IPS-11a (cell line): ENCODE results near the gene RAB11FIP4.

Experiments
- H3K4me3 ChIP-seq: one replicate; pipeline ENCODE4 v1.5.1; 2013; ENCODE audit warnings: low read depth, low read length, control low read depth

Gene RAB11FIP4

DNA sequence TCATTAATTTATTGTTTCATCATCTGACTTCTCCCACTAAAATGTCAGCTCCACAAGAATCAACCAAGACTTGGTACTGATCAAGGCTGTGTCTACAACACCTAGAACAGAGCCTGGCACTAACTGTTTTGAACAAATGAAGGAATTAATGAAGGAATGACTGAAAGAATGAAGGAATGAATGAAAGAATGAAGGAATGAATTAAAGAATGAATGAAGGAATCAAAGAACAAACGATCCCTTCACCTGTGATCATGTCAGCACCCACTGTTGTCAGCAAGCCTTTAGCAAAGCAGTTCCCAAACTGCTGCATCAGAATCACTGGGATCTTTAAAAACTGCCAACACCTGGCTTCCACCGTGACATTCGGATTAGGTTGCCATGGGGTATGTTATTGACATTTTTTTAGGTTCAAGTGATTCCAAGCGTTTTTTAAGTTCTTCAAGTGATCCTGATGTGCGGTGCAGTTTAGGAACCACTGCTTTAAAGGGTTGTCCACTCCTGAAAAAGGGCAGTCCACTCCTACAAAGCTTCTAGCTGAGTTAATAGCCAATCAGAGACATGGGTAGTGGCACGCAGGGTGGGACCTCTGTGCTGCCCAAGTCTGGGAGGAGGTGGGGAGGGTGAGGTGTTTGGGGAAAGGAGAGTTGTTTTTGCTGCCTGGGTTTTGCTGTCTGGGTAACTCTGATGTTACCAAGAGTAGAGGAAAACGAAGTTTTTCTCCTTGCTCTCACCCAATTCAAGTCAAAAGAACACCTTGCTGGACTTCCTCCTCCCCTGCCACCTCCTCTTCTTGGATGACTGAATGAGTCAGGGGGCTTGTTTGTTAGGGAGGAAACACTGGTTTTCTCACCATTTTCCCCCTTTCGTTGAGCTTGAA, 89.7 kb downstream of the RAB11FIP4 start:
- H3K4me3 ChIP-seq, result no peak overlapping the region

DNA sequence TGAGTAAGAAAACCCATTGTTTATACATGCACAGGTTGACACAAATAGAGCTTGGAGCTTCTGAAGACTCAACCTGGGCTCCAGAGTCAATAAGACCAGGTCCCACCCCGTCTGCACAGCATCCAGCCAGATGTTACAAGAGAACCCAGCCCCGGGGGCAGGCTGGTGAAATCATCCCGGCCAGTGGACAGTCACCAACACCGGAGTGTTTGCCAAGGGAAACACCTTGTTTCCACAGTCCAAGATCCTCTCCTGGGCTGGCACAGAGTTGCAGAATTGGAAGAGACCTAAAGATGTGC, 90.3 kb downstream of the RAB11FIP4 start:
- H3K4me3 ChIP-seq, result no peak overlapping the region

DNA sequence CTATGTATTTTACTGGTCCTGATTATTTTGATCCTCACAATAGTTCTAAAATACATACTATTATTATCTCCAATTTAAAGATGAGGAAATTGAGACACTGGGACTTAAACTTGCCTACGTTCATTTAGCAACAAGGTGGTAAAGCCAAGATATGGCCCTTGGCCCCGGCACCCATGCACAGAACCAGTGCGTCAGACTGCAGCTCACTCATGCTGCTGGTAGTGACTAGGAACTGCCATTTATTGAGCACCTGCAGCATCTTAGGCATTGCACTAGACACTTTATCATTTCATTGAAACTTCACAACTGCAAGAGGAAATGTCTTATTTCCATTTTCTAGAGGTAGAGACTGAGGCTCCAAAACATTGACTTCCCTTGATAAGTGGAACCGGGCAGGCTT, 93.3 kb downstream of the RAB11FIP4 start:
- H3K4me3 ChIP-seq, result no peak overlapping the region

DNA sequence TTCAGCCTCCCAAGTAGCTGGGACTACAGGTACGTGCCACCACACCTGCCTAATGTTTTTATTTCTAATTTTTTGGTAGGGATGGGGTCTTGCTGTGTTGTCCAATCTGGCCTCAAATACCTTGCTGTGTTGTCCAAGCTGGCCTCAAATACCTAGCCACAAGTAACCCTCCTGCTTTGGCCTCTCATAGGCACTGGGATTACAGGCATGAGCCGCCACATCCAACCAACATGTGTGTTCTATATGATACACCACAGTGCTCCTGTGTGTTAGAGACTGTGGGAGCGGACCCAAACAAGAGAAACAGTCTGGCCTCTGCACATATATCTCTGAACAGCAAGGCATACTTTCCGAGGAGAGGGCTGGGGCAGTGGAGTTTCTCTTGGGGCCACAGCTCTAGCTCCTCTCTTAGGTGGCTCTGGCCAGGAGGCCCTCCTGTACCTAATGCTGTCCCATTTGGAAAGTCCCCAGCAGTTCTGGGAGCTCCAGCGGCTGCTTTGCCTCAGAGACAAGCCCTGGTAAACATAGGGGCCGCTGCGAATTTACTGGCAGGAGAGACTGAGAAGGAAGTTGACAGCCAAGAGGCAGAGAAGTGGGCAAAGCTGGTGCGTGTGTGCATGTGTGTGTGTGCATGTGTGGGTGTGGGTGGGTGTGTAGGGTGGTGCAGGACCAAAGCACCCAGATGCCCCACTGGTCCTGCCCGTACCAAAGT, 95.0 kb downstream of the RAB11FIP4 start:
- no peak overlapping the region for H3K4me3 ChIP-seq

DNA sequence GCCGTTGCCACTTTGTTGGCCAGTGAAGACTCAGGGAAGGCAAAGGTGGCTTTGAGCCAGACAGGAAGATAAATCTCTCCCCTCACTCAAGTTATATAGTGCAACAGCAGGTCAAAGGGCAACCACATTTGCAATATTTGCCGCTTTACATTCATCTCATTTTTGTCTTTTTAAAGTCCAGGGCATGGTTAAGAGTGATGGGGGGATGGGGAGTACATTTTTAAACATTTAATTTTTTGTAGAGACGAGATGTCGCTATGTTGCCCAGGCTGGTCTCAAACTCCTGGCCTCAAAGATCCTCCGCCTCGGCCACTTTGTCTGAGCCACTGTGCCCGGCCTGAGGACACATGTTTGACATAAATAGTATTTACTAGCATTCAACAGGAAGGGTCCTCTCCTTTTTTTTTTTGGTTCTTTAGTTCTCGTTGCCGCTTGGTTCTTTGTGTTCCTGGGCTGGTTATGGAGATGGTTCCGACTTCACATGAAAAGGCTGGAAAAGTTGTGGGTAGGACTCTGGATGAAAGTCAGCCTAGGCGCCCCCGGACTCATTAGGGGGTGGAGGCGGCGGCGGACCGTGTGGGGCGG, 95.7 kb downstream of the RAB11FIP4 start:
- peak overlapping the region; percentile 30 for H3K4me3 ChIP-seq

DNA sequence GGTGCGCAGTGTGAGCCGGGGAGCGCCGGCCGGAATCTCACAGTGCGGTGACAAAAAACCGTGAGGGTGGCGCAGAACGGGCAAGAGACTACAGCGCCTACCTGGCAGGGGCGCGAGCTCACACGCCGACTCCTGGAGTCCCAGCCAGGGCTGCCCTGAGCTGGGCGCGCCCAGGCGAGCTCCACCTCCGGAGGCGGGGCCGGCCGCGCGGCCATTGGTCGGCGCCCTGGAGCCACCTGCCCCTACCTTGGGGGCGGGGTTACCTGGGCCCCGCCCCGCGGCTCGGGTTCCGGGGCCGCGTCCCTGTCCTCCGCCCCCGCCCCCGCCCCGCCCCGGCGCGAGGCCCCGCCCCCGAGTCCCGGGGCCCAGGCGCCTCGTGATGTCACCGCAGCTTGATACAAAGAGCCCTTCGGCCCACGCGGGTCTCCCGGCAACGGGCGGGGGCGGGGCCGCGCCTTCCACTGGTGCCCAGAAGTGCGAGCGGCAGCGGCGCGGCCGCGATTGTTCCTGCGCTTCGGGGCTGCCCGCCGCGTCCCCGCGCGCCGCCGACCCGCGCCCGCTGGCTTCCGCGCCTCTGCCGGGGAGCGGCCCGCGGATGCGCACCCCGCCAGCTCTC, 96.3 kb downstream of the RAB11FIP4 start:
- H3K4me3 ChIP-seq, result peak overlapping the region; percentile 41

DNA sequence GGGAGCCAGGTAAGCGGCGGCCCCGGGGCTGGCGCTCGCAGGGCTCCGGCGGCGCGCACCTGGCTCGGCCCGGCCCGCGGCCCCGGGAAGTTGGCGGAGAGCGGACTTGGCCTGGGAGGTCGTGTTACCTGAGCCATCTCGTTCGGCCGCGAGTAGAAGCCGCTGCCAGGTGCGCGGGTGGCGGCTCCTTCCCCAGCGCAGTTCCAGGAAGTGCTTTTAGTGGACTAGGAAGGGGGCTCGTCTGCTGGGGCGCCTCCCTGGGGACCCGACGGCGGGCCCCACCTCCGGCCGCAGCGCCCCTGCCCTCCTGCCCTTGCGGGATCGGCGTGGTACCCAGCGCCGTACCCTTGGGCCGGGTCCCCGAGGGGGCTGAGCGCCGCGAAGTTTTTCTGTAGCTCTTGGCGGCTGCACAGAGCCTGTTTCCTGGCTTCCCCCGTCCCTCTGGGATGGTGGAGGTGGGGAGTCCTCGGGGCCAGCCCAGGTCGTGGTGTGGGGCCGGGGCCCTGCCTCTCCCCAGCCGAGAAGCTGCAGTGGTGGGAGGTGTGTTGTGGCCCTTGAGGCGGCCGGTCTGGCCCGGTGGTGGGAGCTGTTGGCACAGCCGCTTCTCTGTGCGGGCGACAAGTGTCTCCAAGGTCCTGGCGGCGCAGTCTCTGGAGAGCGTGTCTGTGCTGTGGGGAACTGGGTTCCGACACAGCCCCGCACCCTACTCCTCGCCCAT, 96.9 kb downstream of the RAB11FIP4 start:
- H3K4me3 ChIP-seq, result peak overlapping the region; percentile 41

DNA sequence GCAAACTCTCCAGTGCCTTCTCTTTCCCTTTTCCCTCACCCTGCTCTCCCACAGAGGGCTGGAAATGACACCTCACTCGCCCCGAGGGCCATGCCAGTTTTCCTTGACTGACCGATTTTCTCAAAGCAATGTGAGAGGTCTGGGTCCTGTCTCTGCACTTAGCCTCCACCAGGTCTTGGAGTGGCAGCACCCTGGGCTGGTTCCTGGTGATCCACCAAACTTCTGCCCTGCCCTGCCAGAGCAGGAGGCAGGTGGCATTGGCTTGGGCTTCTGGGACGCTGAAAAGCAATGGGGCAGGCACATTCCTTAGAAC, 97.5 kb downstream of the RAB11FIP4 start:
- peak overlapping the region; percentile 41 for H3K4me3 ChIP-seq

DNA sequence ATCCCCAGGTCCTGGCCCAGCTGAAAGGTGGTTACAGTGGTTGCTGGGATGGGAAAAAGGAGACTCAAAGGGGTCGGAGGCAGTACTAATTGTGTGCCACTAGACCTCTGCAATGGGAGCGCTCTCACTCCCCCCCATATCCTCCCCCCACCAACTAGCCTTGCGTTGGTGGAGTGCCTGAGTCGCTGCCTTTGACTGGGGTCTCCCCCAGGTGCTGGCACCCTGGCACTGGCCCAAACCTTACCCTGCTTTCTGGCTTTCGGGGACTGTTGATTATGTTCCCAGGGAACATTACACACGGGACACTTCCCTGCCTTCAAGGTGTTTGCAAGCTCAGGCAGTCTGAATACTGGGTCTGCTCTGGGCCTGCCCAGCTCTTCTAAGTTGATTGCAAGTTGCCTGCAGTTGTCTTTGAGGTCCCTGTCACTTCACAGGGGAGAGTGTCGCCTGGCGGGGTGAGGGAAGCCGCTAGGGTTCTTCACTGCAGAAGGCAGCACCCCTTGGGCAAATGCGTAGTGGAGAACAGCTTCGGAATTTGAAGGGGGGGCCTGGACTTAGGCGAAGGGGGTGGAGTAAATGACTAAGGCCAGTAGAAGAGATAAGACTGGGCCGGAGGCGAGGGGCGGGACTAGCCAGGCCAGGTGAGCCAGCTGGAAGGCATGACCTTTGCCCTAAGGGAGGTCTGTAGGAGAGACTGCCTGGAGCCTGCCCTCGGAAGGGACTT, 98.0 kb downstream of the RAB11FIP4 start:
- H3K4me3 ChIP-seq, result peak overlapping the region; percentile 27

DNA sequence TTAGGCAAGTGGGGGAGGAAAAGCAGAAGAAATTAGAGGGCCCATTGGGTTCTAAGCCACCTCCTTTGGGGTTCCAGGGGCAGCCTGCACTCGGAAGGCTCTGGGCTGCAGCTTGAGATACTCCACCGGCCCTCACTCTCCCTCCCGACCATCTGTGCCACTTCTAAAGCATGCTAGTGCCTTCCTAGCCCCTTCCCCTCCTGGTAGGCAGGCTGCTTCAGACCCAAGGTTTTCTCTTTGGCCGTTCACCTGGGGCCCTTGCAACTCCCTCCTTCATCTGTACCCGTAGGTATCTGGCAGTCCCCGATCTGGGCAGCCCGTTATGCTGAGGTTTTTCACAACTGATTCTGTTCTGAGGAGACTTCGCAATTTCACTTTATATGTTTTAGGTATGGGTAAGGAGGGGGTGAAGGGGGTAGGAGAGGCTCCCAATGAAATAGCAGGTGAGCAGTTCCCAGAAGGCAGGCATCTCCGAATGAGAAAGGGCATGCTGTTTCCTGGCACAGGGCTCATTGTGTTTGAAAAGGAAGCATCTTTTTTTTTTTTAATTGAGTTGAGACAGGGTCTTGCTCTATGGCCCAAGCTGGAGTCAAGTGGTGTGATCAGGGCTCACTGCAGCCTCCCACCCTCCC, 98.7 kb downstream of the RAB11FIP4 start:
- no peak overlapping the region for H3K4me3 ChIP-seq

DNA sequence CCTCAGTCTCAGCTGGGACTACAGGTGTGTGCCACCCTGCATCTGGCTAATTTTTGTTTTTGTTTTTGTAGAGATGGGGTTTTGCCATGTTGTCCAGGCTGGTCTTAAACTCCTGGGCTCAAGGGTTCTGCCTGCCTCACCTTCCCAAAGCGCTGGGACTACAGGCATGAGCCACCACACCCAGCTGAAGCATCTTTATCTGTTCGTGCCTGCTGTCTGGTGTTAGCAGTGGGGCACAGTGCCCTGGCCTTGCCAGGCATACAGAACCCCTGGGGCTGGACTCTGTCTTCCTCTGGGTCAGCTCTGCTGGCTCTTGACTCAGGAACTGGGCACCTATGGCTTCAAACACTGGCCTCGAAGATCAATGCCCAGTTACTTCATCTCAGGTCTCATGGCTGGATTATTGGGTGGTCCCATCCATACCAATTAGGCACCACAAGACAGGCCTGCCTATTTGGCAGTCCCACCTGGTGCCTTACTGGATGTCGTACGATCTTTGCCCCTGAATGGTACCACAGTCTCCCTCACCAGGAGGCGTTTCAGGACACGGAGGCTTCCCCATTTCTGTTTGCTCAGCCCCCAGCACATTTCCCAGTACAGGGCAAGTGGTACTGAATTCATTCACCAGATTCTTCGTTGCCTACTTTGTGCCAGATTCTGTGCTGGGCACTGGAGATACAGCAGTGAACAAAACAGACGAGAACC, 99.3 kb downstream of the RAB11FIP4 start:
- no peak overlapping the region for H3K4me3 ChIP-seq

DNA sequence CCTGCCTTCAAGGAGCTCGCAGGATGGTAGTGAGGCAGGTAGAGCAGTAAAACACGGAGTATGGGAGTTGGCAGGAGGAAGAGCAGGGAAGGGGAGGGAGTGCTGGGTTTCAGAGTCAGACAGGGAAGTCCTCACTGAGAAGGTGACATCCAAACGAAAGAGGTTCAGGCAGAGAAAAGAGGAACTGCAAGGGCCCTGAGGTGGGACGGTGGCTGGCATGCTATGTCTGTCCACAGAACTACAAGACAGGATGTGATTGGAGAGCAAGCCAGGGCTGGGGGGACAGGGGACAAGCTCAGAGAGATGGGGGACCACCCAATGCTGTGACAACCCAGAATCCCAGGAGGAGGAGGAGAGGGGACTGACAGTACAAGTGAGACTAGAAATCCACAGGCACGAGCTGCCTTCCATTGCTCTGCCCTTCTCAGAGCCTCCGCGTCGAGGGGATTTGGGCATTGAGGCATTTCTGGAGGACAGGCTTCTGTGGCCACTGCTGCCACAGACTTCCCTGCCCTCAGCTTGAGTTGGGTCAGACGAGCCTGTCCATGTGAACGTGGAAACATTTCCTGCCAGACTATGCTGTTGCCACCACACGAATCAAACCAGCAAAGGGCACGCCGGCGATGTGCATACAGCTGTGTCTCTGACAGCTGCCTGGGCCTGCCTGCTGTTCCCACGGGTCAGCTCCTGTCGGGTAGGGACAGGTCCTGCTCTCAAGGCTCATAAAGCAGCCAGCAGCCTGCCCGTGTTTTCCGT, 100.1 kb downstream of the RAB11FIP4 start:
- H3K4me3 ChIP-seq, result no peak overlapping the region

DNA sequence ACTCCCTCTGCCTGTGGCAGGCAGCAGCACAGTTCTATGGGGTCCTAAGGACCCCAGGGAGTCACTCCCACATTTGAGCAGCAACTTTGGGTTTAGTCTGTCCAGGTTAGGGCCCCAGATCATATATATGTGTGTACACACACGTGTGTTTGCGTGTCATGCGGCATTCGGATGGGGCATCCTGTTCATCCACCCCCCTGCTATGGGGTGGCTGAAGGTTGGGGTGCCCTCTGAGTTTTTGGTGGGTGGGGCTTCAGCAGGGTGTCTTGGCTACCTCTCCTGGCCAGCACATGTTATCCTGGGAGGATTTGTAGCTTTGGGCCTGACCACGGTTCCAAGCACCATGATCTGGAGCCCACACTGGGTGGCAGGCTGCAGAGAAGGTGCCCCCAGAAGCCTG, 100.7 kb downstream of the RAB11FIP4 start:
- no peak overlapping the region for H3K4me3 ChIP-seq

DNA sequence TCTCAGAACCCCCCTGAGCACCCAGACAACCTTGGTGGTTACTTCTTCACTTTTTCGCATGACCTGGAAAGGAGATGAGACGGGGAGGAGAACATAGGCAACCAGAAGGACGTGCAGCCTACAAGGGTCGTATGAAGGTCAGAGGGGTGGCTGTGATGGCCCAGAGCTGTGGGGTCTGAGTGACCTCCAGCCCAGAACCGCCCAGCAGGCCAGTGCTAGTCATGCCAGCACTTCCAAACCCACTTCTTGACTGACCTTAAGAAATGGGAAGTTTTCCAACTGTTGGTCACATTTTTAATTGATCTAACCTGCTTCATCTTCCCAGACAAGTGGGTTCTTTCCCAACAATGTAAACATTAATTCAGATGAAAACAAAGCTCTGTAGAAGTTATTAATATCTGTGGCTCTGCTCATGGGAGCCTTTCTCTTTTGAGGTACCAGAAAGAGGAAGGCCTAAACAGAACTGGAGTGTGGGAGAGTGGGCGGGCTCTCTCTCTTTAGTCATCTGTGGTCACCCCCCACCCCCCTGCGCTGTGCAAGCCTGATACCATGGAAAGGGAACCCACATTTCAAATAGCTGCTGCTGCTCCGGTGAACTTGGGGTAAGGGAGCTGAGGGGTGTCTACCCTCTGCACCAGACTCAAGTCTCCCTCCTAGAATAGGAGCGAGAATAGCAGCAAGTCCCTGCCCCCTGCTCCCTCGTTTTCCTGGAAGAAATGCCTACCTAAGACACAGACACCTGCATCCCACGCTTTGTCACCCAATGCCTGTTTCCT, 101.6 kb downstream of the RAB11FIP4 start:
- H3K4me3 ChIP-seq, result no peak overlapping the region

DNA sequence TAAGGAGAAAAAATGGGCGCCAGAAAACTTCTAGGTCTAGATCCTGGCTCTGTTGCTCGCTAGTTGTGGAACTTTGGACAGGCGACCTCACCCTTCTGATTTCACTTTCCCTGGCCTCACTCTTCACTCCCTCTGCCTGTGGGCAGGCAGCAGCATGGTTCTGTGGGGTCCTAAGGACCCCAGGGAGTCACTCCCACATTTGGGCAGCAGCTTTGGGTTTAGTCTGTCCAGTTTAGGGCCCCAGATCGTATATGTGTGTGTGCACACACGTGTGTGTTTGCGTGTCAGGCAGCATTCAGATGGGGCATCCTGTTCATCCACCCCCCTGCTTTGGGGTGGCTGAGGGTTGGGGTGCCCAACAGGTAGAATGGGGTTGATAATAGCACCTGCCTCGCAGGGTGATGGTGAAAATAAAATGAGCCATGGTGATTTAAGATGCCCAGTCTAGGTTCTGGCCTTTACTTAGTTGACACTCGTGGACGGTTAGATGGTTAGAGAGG, 102.2 kb downstream of the RAB11FIP4 start:
- no peak overlapping the region for H3K4me3 ChIP-seq

DNA sequence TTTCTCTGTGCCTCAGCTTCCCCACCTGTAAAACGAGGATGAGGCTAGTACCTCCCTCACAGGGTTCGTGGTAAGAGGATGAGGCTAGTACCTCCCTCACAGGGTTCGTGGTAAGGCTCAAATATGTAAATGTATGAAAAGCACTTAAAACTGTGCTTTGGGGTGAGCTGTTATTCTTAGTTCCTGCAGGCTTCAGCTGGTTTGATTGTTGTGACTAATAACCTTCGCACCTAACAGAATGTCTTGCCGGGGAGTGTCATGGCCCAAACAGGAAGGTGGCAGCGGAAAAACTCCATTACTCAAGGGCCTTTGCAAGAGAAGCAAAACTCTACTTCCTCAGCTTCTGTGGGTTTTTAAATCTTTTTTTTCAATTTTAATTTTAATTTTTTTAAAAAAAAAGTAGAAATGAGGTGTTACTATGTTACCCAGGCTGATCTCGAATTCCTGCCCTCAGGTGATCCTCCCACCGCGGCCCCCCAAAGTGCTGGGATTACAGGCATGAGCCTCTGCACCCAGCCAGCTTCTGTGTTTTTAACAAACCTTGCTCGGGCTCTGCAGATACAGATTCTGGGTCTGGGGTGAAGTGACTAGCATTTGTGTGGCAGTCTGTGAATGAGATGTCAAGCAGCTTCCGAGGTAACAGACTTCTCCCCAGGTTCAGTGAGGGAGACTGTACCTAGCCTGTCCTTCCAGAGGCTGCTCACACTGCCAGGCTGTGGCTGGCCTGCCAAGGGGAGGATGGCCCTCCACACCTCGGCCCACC, 103.0 kb downstream of the RAB11FIP4 start:
- no peak overlapping the region for H3K4me3 ChIP-seq
